Cardiac ventricle fibroblast (primary cell): Measurements from ENCODE around the gene UNC119B. TPM values are rescaled to one million over a fixed set of nuclear protein-coding genes. Genes with fewer than 3 reads are reported as not detected.

Experiments used
- total RNA-seq: library from RNA; depleted of rRNA; stranded (reverse); fragments of >200 nt; gene quantifications from 2 replicates; pipeline ENCODE4 v1.2.3, GENCODE V29; 2015

The UNC119B gene
- total RNA-seq = 23.8 and 25.9 TPM in 2 replicates

DNA sequence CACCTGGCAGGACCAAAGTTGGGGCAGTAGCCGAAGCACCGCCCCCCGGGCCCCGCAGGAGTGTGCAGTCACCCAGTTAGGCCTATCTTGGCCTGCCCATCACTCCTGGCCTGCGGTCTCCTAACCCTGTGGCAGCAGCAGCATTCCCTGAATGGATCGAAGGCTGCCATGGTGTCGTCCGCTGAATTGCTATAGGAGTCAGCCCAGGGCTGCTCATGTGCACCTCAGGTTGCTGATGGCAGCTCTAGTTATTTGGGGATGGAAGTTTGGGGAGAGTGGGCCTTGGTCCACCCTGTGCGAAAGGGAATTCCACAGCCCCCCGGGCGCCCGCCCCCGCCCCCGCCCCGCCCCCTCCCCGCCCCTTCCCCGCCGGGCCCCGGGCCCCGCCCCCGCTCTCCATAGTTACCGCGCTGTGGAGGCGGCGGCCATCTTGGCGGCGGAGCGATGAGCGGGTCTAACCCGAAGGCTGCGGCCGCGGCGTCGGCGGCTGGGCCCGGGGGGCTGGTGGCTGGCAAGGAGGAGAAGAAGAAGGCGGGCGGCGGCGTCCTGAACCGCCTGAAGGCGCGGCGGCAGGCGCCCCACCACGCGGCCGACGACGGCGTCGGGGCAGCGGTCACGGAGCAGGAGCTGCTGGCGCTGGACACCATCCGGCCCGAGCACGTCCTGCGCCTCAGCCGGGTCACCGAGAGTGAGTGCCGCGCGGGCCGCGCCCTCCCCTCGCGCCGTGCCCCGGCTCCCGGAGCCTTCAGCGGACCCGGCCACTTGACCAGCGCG, at the start of gene UNC119B:
Gene UNC119B (plus strand): TSS at position 428 of the 774 bp plus-strand sequence. CDS start 17 bp downstream, at position 445.

DNA sequence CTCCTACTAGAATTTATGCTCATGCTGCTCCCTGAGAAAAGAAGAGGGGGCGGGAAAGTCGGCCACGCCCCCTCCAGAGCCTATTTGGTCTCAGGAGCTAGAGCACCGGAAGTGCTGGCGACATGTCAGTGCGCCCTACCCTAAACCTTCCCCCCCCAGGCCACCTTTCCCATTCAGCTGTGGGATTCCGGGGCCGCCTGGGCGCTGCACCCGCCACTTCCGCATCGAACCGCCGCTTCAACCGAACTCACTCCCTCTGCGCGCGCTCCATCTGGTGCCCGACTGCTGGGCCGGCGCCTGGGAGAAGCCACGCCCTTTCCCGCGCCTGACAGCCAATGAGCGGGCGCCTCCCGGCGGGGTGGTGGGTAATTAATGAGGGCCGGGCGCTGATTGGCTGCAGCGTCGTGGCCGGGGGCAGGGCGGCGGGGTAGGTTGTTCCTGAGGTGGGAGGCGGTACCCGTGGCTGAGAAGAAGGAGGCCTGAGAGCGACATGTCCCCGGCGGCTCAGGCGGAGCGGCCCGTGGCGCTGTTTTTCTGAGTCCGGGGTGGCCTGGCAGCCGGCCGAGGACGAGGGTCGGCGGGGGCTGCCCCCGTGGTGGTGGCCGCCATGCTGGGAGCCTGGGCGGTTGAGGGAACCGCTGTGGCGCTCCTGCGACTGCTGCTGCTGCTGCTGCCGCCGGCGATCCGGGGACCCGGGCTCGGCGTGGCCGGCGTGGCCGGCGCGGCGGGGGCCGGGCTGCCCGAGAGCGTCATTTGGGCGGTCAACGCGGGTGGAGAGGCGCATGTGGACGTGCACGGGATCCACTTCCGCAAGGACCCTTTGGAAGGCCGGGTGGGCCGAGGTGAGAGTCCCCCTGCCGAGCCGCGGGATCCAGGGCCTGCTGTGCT, 23.3 kb upstream of the UNC119B start, which contains the start of gene MLEC:
Gene MLEC (plus strand): TSS at position 460 of the 888 bp plus-strand sequence. CDS start 148 bp downstream, at position 608.

DNA sequence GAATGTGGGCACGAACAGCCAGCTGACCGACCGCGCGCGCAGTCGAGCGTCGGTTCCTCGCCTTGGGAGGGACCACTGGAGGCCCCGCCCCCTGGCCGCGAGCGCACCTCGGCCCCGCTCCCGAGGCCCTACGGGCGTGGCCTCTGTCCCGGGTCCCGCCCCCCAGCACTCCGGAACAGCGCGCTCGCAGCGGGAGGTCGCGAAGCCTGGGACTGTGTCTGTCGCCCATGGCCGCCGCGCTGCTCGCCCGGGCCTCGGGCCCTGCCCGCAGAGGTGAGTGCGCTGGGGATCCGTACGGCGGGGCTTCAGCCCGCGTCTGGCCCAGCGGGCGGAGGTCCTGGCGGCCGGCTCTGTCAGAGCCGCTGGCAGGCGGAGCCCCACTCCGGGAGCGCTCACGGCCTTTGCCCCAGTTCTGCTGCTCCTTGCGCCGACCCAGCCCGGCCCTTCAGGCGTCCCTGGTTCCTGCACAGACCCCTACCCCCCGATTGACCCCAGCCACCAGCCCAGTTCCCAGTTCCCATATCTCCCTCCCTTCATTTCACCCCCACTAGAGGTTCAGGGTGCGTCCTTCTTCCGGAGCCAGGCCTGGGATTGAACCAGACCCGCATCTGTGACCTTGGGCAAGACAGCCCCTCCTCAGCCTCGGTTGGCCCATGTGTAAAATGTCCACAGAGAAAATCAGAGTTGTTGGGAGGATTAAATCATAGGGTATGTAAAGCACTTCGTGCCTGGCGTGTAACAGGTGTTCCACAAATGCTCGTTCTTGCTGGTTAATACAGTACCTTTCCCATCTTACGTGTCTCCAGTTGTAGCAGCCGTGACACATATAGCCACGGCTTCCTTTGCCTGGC, 15.6 kb downstream of the UNC119B start, which contains the start of gene ACADS:
Gene ACADS (plus strand): TSS at position 168 of the 851 bp plus-strand sequence. CDS start 60 bp downstream, at position 228.

Other genes with a start within 250 kb of the UNC119B start
- gene SRSF9, start 240.7 kb upstream of the UNC119B start, total RNA-seq = 58.2 and 58.8 TPM in 2 replicates
- gene DYNLL1, start 214.3 kb upstream of the UNC119B start, total RNA-seq = 242 and 291 TPM in 2 replicates
- 17.8 and 24.1 TPM in 2 replicates for gene COQ5, start 181.3 kb upstream of the UNC119B start, total RNA-seq
- 78.5 and 86.4 TPM in 2 replicates for gene RNF10, start 176.1 kb upstream of the UNC119B start, total RNA-seq
- gene POP5, start 129.1 kb upstream of the UNC119B start, total RNA-seq = 16.7 and 20.7 TPM in 2 replicates
- 0.44 TPM in 1 of 2 replicates, not detected in the other for gene CABP1, start 69.8 kb upstream of the UNC119B start, total RNA-seq
- gene MLEC, start 23.3 kb upstream of the UNC119B start, total RNA-seq = 72.6 and 74.4 TPM in 2 replicates
- 18.6 and 24.5 TPM in 2 replicates for gene ACADS, start 15.4 kb downstream of the UNC119B start, total RNA-seq
- gene SPPL3, start 193.9 kb downstream of the UNC119B start, total RNA-seq = 13.6 and 14.2 TPM in 2 replicates